NCI-H2081 (cell line): Measurements from ENCODE around the gene CYP3A4.
"Not testable (repeated sequence)": the region's sequence is repeated elsewhere in the genome, so short reads cannot be mapped to it uniquely, and the experiment has no call there.

ENCODE experiments used
- DNase-seq, 2 experiments: peaks; one replicate each; lab custom pipeline; 2025; lab: John Stamatoyannopoulos, UW

Gene CYP3A4

DNA sequence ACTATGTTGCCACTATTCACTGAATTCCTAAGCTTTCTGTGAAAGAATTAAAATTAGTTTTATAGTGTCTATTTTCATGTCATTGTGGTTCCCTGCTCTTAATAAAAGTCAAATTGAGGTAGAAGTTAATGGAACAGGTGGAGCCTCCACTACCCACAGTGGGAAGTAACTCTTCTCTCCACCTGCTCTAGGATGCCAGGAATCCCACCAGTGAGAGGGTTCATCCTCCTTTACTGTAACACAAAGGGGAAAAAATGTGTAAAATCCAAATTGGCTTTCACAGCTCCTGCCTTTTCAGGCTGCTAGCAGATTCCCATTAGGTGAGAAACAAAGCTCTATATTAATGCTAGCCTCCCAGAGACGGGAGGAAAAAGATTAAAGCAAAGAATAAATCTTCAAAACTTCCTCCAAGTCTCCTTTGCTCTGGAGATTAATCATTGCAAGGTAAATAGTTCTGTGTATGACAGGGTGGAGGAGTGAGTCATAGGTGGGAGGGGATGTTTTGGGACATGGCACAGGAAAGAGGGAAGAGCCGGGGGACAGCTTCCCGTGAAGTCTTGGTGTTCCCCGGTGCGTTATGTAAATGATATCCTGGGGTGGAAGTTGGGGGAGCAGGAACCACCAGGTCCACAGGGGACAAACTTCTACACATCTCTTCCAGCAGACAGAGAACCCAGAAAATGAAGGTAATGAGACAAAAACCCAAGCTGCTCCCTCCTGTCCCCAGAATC lies 32.5 kb downstream of the CYP3A4 start:
- DNase-seq = not testable (repeated sequence)

GRCh38 chr7:99748846-99749579 lies 35.0 kb downstream of the CYP3A4 start:
- DNase-seq = no peak

- DNase-seq = not testable (repeated sequence)
Measured at GRCh38 chr7:99746915-99747314, 37.1 kb downstream of the CYP3A4 start.

GRCh38 chr7:99745395-99745794 lies 38.6 kb downstream of the CYP3A4 start:
- DNase-seq = not testable (repeated sequence)

- no peak for DNase-seq
Measured at GRCh38 chr7:99742737-99743394, 41.1 kb downstream of the CYP3A4 start.

- DNase-seq = no peak
Measured at GRCh38 chr7:99741441-99741795, 42.6 kb downstream of the CYP3A4 start.

DNA sequence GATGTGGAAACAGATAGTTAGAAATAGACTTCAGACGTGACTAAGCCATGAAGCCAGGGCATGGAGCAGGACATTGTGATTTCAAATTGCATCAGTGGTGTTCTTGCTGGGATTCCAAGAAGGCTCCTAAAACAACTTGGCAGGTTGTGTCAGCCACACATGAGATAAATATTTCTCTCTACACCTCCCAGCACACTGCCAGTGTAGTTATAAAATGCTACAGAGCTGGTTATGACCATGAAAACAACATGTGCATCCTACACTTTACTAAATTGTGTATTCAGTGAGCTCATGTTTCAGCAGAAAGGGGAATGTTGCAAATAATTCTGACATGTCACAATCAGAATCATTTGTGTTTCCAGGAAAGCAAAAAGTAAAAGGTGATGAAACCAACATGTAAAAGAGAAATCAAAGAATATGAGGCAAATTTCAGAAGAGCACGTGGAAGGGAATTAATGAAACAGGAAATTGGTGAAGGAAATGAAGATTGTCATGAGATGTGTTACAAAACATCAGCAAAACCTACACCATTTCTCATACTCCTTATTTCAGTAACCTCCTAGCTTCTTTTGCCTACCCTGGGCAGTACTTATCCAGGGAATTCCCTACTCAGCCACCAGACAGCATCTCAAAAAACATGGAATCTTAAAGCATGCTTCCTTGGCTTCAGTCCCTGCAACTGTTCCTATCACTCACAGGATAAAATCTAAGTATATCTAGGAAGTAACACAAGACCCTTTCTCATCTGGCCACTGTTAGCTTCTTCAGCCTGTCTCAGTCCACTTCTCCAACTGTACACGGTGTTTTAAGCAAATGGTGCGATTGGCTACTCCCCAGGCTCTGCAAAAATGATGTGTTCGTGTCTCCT lies 43.2 kb downstream of the CYP3A4 start:
- no peak for DNase-seq

DNA sequence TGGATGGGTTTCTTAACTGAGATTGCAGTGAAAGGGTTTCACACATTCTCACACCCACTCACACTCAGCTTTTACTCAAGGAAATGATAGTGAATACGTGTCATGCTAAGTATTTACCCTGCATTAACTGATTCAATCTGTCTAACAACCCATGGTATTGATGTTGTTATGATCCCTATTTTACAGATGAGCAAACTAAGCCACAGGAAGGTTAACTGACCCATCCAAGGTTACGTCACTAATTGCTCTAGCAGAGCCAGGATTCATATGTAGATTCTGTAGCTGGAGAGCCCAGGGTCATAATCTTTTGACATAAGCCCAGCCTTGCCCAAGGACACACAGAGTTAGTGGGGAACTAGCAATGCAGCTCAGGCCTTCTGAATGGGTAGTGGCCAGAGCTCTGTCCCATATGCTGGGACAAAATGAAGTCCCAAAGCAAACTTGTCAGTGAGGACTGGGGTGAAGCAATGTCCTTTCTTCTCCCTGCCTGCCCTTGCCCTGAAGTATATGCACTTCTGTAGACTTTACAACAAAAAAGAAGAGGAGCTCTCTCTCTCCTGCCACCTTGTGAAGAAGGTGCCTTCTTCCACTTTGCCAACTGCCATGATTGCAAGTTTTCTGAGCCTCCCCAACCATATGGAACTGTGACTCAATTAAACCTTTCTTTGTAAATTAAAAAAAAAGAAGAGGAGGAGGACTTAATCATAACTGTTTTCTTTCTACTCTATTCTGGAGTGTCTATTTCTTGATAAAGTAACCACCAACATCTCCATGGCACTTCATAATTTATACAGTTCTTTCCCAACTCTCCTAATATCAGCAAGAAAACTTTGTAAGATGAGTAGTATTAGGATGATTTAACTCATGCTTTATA lies 44.0 kb downstream of the CYP3A4 start:
- DNase-seq = no peak

- no peak for DNase-seq
Measured at GRCh38 chr7:99737726-99738125, 46.3 kb downstream of the CYP3A4 start.

- DNase-seq = not testable (repeated sequence)
Measured at GRCh38 chr7:99736667-99737066, 47.3 kb downstream of the CYP3A4 start.

DNA sequence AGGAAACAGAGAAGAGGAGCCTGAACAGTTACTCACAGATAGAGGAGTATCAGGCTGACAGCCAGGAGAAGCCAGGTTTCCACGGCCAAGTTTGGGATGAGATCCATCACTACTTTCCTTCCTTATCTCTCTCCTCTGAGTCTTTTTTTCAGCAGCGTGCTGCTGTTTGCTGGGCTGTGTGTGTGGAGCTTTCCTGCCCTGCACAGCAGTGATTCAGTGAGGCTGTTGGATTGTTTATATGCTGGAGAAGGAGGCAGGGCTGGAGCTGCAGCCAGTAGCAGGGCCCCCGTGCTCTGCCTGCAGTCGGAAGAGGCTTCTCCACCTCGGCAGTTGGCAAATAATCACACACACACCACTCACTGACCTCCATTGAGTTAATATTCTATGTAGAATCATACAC lies 49.0 kb downstream of the CYP3A4 start, which contains the start of gene CYP3A7:
Gene CYP3A7 (minus strand): TSS at position 210 of the 400 bp plus-strand sequence. CDS start 103 bp downstream, at position 107.
- no peak for DNase-seq

DNA sequence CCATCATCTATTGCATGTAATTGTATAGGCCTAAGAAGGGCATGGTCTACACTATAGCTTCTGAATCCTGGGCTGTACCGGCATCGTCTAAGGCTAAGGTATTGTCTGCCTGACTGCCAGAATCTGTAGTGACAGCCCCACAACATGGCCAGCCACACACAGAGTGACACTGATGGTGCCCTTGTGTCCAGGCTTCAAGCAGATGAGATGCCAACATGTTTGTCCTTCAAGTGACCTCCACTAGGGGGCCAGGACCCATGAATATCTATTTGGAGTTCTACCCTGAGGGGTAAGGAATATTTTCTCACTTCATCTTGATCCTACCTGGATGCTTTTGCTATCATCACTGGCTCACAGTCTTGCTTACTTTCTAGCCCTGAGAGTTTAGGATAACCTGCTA lies 50.5 kb downstream of the CYP3A4 start:
- no peak for DNase-seq

GRCh38 chr7:99733003-99733402 lies 51.0 kb downstream of the CYP3A4 start:
- no peak for DNase-seq

DNA sequence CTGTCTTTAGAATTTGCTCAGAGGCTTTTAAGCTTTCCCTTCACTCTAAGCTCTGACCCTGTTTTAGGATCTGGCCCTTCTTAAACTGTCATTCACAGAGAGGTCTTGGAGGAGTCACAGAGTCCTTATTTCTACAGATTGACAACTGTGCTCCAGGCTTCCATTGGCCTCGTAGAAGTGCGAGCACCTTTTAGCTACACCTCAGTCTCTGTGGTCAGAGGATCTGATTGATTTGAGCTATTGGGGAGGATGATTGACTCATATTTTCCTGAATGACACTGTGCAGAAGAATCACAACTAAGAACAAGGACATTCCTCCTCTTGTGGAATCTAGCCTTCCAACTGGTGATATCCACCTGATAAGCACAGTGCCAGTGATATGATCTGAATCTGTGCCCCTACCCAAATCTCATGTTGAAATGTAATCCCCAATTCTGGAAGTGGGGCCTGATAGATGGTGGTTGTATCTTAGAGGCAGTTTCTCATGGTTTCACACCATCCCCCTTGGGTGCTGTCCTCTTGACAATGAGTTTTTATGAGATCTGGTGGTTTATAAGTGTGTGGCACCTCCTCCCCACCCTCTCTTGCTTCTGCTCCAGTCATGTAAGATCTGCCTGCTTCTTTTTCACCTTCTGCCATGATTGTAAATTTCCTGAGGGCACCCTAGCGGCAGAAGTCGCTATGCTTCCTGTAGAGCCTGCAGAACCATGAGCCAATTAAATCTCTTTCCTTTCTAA lies 52.2 kb downstream of the CYP3A4 start:
- no peak for DNase-seq

GRCh38 chr7:99730992-99731391 lies 53.0 kb downstream of the CYP3A4 start:
- no peak for DNase-seq

GRCh38 chr7:99730238-99730810 lies 53.7 kb downstream of the CYP3A4 start:
- no peak for DNase-seq

DNA sequence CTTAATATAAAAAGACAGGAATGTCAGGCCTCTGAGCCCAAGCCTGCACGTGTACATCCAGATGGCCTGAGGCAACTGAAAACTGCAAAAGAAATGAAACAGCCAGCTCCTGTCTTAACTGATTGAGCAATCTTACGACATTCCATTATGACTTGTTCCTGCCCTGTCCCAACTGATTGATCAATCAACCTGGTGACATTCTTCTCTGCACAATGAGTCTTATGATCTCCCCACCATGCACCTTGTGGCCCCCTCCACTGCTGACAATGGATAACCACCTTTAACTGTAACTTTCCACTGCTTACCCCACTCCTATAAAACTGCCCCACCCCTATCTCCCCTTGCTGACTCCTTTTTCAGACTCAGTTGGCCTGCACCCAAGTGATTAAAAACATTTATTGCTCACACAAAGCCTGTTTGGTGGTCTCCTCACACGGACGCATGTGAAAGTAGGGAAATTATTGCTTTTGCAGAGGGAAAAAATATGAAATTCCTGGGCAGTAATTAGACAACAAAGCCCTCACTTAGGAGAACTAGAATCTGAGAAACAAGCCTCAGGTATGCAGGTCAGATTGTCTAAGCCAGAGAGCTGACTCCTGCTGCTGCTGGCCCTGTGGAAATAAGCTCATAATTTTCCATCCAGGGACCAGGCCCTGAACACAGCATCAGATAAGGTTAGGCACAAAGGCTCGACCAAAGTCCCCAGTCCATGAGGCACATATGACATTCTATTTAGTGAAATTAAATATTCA lies 54.3 kb downstream of the CYP3A4 start:
- DNase-seq = no peak

- DNase-seq = no peak
Measured at GRCh38 chr7:99728615-99729014, 55.4 kb downstream of the CYP3A4 start.

DNA sequence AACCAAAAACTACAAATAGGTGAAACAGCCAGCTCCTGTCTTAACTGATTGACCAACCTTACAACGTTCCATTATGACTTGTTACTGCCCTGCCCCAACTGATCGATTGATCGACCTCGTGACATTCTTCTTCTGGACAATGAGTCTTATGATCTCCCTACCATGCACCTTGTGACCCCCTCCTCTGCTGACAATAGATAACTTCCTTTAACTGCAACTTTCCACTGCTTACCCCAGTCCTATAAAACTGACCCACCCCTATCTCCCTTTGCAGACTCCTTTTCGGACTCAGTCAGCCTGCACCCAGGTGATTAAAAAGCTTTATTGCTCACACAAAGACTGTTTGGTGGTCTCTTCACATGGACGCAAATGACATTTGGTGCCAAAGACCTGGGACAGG lies 60.8 kb downstream of the CYP3A4 start:
- not testable (repeated sequence) for DNase-seq
